SK-N-SH (cell line): ENCODE data around the gene POGLUT3. TPM values are rescaled to one million over a fixed set of nuclear protein-coding genes. Genes with fewer than 3 reads are reported as not detected.

Experiments used
- CTCF ChIA-PET: fragments of 300-600, 350-600 bp; formaldehyde crosslinking; extraction: SDS; loops from one replicate; lab custom pipeline; 2021; lab: Yijun Ruan, JAX
- POLR2A ChIA-PET: fragments of 350-600 bp; sonication (Branson Sonifier 250); formaldehyde crosslinking; extraction: SDS; loops from one replicate; lab custom pipeline; 2020; ENCODE audit warnings: antibody characterized with exemption, inconsistent platforms; lab: Yijun Ruan, JAX
- DNase-seq: peaks from one replicate; pipeline ENCODE4 v3.0.0; 2012
- H2AFZ ChIP-seq: fragments of 200-600 bp; sonication (generic); 2 replicates; pipeline ENCODE4 v1.8.1; 2016; ENCODE audit warnings: antibody characterized with exemption, mild to moderate bottlenecking, low read depth
- H3F3A ChIP-seq: fragments of 200-600 bp; sonication (generic); replicated peaks from 2 replicates; pipeline ENCODE3; 2016; ENCODE audit warnings: antibody characterized with exemption, mild to moderate bottlenecking; ENCODE audit not compliant: insufficient read depth
- H3K27ac ChIP-seq, 2 experiments: fragments of 200-500 bp in 1 of 2; fragments of 200-600 bp in 1 of 2; sonication (Bioruptor generic) in 1 of 2; sonication (generic), shearing (Covaris generic) in 1 of 2; 2 replicates each; pipeline versions ENCODE4 v1.5.1 to v1.6.1; 2014 to 2016; ENCODE audit warnings: low read depth in 2 of 2, inconsistent platforms in 1 of 2, low read length in 1 of 2, mild to moderate bottlenecking in 1 of 2, mixed read lengths in 1 of 2
- H3K27me3 ChIP-seq: fragments of 200-600 bp; sonication (generic), shearing (Covaris generic); 2 replicates; pipeline ENCODE4 v1.6.1; 2016; ENCODE audit warnings: mixed run types; ENCODE audit not compliant: insufficient read depth
- H3K36me3 ChIP-seq, 2 experiments: fragments of 200-500 bp in 1 of 2; fragments of 200-600 bp in 1 of 2; sonication (Bioruptor generic) in 1 of 2; sonication (generic) in 1 of 2; replicated peaks in 1 of 2; 2 replicates each; pipeline versions ENCODE3 to v1.5.1; 2014 to 2016; ENCODE audit warnings: low read length in 1 of 2, mild to moderate bottlenecking in 1 of 2; ENCODE audit not compliant: insufficient read depth in 2 of 2, control insufficient read depth in 1 of 2
- H3K4me1 ChIP-seq, 2 experiments: fragments of 200-500 bp in 1 of 2; fragments of 200-600 bp in 1 of 2; sonication (Bioruptor generic) in 1 of 2; sonication (generic), shearing (Covaris generic) in 1 of 2; 2 replicates each; pipeline versions ENCODE4 v1.5.1 to v1.6.1; 2014 to 2016; ENCODE audit warnings: low read depth in 1 of 2, low read length in 1 of 2, mixed run types in 1 of 2; ENCODE audit not compliant: insufficient read depth in 2 of 2, control insufficient read depth in 1 of 2
- H3K4me2 ChIP-seq: fragments of 200-600 bp; sonication (generic), shearing (Covaris generic); 2 replicates; pipeline ENCODE4 v1.6.1; 2017; ENCODE audit warnings: mixed run types
- H3K4me3 ChIP-seq, 2 experiments: fragments of 200-500 bp in 1 of 2; fragments of 200-600 bp in 1 of 2; sonication (Bioruptor generic) in 1 of 2; sonication (generic), shearing (Covaris generic) in 1 of 2; 2 replicates each; pipeline versions ENCODE4 v1.5.1 to v1.8.1; 2014 to 2016; ENCODE audit warnings: low read depth in 2 of 2, inconsistent platforms in 1 of 2, low read length in 1 of 2, mild to moderate bottlenecking in 1 of 2, mixed read lengths in 1 of 2, moderate library complexity in 1 of 2
- H3K79me2 ChIP-seq: fragments of 200-600 bp; sonication (generic); 2 replicates; pipeline ENCODE4 v1.8.1; 2017; ENCODE audit warnings: mild to moderate bottlenecking; ENCODE audit not compliant: insufficient read depth
- H3K9ac ChIP-seq: fragments of 200-600 bp; sonication (generic); 2 replicates; pipeline ENCODE4 v1.6.1; 2017; ENCODE audit warnings: mixed run types
- H3K9me2 ChIP-seq: fragments of 200-600 bp; sonication (generic); 2 replicates; pipeline ENCODE4 v1.6.1; 2017; ENCODE audit warnings: mixed run types
- H3K9me3 ChIP-seq: fragments of 200-600 bp; sonication (generic); 2 replicates; pipeline ENCODE4 v1.6.1; 2017; ENCODE audit warnings: mixed run types, mild to moderate bottlenecking, moderate library complexity
- H4K20me1 ChIP-seq: fragments of 200-600 bp; sonication (generic); 2 replicates; pipeline ENCODE4 v1.6.1; 2017; ENCODE audit warnings: mild to moderate bottlenecking, mixed run types; ENCODE audit not compliant: insufficient read depth
- EP300 ChIP-seq, 2 experiments: IDR thresholded peaks; 2 replicates each; pipeline versions ENCODE4 v1.4.0 to v1.6.1; 2012; ENCODE audit warnings: borderline replicate concordance in 1 of 2, low read depth in 1 of 2, low read length in 1 of 2
- FOXJ3 ChIP-seq: sonication (generic); formaldehyde crosslinking; IDR thresholded peaks from 2 replicates; pipeline ENCODE4 v1.5.1; 2020; ENCODE audit warnings: mild to moderate bottlenecking, missing genetic modification reagents
- GABPA ChIP-seq: IDR thresholded peaks from 2 replicates; pipeline ENCODE4 v1.4.0; 2012; ENCODE audit warnings: low read depth, mild to moderate bottlenecking
- JUND ChIP-seq: IDR thresholded peaks from 2 replicates; pipeline ENCODE4 v1.4.0; 2012
- MXI1 ChIP-seq: IDR thresholded peaks from 2 replicates; pipeline ENCODE4 v1.6.1; 2012; ENCODE audit warnings: mild to moderate bottlenecking, low read depth, low read length, improper control_type of control experiment
- RCOR1 ChIP-seq: fragments of 150-350 bp; IDR thresholded peaks from 2 replicates; pipeline ENCODE4 v1.6.1; 2017; ENCODE audit warnings: antibody characterized with exemption, low read length
- RFX5 ChIP-seq: IDR thresholded peaks from 2 replicates; pipeline ENCODE4 v1.6.1; 2012; ENCODE audit warnings: mild to moderate bottlenecking, improper control_type of control experiment, low read length
- SMC3 ChIP-seq: IDR thresholded peaks from 2 replicates; pipeline ENCODE4 v1.6.1; 2012; ENCODE audit warnings: low read depth, low read length, improper control_type of control experiment
- YY1 ChIP-seq: IDR thresholded peaks from 2 replicates; pipeline ENCODE4 v1.4.0; 2012; ENCODE audit warnings: low read depth, mild to moderate bottlenecking
- WGBS: methylation state at CpG from one replicate; pipeline ENCODE4 v1.1.6; 2017; ENCODE audit warnings: low lambda C conversion rate; 5-methylcytosine and 5-hydroxymethylcytosine counted together
- polyA plus RNA-seq, 3 experiments: library from polyadenylated mRNA; depleted of rRNA; stranded (reverse); fragments of >200 nt; gene quantifications; 2 replicates each; pipeline ENCODE4 v1.2.3, GENCODE V29; 2012
- TF ChIP-seq, protein P1 (sequence below): IDR thresholded peaks from 2 replicates; pipeline ENCODE4 v1.4.0; 2012; ENCODE audit warnings: low read depth, borderline replicate concordance
- TF ChIP-seq, protein P2 (sequence below): fragments of 150-350 bp; IDR thresholded peaks from 2 replicates; pipeline ENCODE4 v1.6.1; 2016; ENCODE audit warnings: mild to moderate bottlenecking, low read depth, low read length
- TF ChIP-seq, protein P3 (sequence below): IDR thresholded peaks from 2 replicates; pipeline ENCODE4; 2012
- TF ChIP-seq, protein P4 (sequence below): IDR thresholded peaks from 2 replicates; pipeline ENCODE4 v1.4.0; 2012; ENCODE audit warnings: low read depth, borderline replicate concordance

POGLUT3 gene
- polyA plus RNA-seq, 1 of the 3 experiments (the other 2 are of a cell fraction): 26.3 TPM

DNA sequence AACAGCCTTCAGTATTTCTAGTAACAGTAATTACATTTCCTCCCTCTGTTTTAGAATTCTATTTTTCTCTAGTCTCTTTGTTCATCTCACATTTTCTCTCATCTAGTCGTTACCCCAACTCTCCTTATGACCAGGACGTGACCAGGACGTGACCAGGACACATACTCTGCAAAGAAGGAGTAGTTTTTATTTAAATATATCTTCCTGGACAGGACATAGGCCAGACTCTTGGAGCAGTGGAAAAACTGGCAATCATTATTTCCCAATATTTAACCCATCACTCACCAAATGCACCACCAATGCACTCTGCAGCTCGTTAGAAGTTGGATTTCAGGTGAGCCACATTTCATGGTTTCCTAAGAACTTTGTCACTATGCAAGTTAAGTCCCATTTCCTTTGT, 40.3 kb upstream of the POGLUT3 start (continued):
- no peak for TF ChIP-seq RCOR1

DNA sequence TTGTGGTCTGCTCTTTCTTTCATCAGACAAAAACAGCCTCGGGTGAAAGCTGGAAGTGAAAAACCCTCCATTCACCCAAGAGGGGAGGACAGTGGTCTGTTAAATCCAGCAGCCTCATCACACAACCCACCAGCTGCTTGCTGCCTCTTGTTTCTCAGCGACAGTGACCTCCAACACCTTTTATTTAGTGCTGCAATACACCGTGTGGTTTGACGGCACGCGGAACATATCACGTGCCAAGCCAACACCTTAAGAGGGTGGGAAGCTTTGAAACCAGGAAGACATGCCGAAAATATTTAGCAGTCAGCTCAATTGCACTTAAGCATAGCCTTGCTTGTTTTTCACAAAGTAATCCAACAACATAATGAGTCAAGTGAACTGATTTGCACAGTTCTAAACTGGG, 39.8 kb upstream of the POGLUT3 start:
- Histone ChIP-seq H3K9me2 (no peaks in the 10 kb centered on the region), H3K4me3 (no peak overlapping the region), H3K4me1 (no peaks in the 10 kb centered on the region; a peak in 1 of 4 replicates), H3K9ac (no peak overlapping the region), H3K4me2 (no peak overlapping the region), H4K20me1 (no peaks in the 10 kb centered on the region), H3K36me3 (no peaks in the 10 kb centered on the region), H3K79me2 (no peaks in the 10 kb centered on the region), H3K27ac (no peak overlapping the region), H3K9me3 (no peaks in the 10 kb centered on the region), H3F3A (no peaks in the 10 kb centered on the region), H2AFZ (no peak overlapping the region), H3K27me3 (peaks cover 4% of the 10 kb centered on the region; the same call in 1 of the 2 replicates)
- ChIA-PET CTCF (interaction anchor here (0.7 kb wide), 1 partner anchor 11 kb away, joined by 3 read pairs; no protein-coding TSS in a partner anchor), POLR2A (no interaction called here)
- no peak for DNase-seq
- WGBS: 78% methylated on average over 8 of the region's 8 CpGs
- TF ChIP-seq, protein P1, sequence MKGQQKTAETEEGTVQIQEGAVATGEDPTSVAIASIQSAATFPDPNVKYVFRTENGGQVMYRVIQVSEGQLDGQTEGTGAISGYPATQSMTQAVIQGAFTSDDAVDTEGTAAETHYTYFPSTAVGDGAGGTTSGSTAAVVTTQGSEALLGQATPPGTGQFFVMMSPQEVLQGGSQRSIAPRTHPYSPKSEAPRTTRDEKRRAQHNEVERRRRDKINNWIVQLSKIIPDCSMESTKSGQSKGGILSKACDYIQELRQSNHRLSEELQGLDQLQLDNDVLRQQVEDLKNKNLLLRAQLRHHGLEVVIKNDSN: no peak
- no peak for TF ChIP-seq MXI1
- TF ChIP-seq EP300 (IDR thresholded peaks at IDR 0.05; ENCODE audit: borderline replicate concordance in 1 of 2, low read depth in 1 of 2, low read length in 1 of 2): no peak
- no peak for TF ChIP-seq JUND
- TF ChIP-seq SMC3: no peak
- TF ChIP-seq GABPA: no peak
- TF ChIP-seq RFX5: no peak
- TF ChIP-seq, protein P2, sequence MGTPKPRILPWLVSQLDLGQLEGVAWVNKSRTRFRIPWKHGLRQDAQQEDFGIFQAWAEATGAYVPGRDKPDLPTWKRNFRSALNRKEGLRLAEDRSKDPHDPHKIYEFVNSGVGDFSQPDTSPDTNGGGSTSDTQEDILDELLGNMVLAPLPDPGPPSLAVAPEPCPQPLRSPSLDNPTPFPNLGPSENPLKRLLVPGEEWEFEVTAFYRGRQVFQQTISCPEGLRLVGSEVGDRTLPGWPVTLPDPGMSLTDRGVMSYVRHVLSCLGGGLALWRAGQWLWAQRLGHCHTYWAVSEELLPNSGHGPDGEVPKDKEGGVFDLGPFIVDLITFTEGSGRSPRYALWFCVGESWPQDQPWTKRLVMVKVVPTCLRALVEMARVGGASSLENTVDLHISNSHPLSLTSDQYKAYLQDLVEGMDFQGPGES: no peak
- TF ChIP-seq FOXJ3 (CRISPR knock-in tag): no peak
- TF ChIP-seq YY1: no peak
- TF ChIP-seq, protein P3, sequence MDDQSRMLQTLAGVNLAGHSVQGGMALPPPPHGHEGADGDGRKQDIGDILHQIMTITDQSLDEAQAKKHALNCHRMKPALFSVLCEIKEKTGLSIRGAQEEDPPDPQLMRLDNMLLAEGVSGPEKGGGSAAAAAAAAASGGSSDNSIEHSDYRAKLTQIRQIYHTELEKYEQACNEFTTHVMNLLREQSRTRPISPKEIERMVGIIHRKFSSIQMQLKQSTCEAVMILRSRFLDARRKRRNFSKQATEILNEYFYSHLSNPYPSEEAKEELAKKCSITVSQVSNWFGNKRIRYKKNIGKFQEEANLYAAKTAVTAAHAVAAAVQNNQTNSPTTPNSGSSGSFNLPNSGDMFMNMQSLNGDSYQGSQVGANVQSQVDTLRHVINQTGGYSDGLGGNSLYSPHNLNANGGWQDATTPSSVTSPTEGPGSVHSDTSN: no peak
- TF ChIP-seq, protein P4, sequence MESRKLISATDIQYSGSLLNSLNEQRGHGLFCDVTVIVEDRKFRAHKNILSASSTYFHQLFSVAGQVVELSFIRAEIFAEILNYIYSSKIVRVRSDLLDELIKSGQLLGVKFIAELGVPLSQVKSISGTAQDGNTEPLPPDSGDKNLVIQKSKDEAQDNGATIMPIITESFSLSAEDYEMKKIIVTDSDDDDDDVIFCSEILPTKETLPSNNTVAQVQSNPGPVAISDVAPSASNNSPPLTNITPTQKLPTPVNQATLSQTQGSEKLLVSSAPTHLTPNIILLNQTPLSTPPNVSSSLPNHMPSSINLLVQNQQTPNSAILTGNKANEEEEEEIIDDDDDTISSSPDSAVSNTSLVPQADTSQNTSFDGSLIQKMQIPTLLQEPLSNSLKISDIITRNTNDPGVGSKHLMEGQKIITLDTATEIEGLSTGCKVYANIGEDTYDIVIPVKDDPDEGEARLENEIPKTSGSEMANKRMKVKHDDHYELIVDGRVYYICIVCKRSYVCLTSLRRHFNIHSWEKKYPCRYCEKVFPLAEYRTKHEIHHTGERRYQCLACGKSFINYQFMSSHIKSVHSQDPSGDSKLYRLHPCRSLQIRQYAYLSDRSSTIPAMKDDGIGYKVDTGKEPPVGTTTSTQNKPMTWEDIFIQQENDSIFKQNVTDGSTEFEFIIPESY: no peak
